ENCODE results near the gene PLEKHG4.

The PLEKHG4 gene

DNA sequence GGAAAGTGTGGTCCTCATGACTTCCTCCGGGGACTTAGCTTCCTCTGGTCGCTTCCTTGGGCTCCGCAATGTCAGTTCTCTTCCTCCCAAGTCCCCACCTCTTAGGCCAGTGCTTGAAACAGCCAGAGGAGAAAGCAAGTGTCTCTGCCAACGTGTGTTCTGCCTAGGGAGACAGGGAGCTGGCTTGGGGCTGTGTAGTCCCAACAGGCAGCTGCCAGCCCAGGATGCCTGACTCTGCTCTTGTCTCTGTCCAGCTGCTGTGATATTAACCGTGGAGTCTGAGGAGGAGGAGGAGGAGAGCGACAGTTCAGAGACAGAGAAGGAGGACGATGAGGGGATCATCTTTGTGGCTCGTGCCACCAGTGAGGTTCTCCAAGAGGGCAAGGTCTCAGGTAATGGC is 13.5 kb upstream of the PLEKHG4 start:
- no peak overlapping the region for H3K27ac ChIP-seq
- POLR2A ChIA-PET (ENCODE audit: low non-redundant PET), result interaction anchor here (0.9 kb wide), 1 partner anchor 12 kb away, joined by 3 read pairs; no protein-coding TSS in a partner anchor
- CTCF ChIA-PET, result no interaction called here
- no peak for DNase-seq (ENCODE audit: low spot score)
- TF ChIP-seq, protein P1, sequence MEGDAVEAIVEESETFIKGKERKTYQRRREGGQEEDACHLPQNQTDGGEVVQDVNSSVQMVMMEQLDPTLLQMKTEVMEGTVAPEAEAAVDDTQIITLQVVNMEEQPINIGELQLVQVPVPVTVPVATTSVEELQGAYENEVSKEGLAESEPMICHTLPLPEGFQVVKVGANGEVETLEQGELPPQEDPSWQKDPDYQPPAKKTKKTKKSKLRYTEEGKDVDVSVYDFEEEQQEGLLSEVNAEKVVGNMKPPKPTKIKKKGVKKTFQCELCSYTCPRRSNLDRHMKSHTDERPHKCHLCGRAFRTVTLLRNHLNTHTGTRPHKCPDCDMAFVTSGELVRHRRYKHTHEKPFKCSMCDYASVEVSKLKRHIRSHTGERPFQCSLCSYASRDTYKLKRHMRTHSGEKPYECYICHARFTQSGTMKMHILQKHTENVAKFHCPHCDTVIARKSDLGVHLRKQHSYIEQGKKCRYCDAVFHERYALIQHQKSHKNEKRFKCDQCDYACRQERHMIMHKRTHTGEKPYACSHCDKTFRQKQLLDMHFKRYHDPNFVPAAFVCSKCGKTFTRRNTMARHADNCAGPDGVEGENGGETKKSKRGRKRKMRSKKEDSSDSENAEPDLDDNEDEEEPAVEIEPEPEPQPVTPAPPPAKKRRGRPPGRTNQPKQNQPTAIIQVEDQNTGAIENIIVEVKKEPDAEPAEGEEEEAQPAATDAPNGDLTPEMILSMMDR (conservative IDR thresholded peaks at IDR 0.05; ENCODE audit: low read depth), result no peak

DNA sequence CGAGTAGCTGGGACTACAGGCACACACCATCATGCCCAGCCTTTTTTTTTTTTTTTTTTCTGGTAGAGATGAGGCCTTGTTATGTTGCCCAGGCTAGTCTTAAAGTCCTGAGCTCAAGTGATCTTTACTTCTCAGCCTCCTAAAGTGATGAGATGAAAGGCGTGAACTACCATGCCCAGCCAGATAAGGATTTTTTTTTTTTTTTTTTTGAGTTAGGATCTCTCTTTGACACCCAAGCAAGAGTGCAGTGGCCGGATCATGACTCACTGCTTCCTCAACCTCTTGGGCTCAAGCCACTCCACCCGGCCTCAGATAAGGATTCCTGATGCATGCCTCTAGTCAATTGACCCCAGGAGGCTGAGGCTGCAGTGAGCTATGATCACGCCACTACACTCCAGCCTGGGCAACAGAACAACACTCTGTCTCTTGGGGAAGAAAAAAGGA is 11.2 kb upstream of the PLEKHG4 start:
- CTCF ChIA-PET, result interaction anchor here (0.5 to 0.7 kb wide), 2 partner anchors 19 to 300 kb away, joined by 3 to 6 read pairs; partner anchors contain the start of gene SLC9A5
- no peak overlapping the region; the same call in 1 of the 2 replicates for H3K27ac ChIP-seq
- TF ChIP-seq, protein P1 (conservative IDR thresholded peaks at IDR 0.05; ENCODE audit: low read depth), result no peak
- POLR2A ChIA-PET (ENCODE audit: low non-redundant PET), result no interaction called here
- no peak for DNase-seq (ENCODE audit: low spot score)

DNA sequence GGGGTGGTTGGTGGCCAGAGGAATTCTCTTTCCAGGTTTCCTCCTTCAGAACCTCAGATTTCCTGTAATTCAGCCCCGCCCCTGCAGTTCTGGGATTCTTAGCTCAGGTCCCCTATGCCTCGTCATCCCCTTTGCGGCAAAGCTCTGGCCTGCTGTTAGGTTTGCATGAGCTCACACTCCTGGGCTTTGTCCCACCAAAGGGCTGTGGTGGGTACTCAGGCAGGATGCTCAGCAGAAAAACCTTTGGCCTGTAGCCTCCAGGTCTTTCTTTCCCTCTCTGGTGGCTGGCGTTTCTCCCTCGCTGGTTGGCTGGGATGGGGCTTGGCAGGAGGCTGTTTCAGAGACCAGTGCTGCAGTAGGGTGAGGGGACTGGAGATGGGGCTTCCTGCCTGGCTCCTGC is 9.6 kb upstream of the PLEKHG4 start:
- DNase-seq (ENCODE audit: low spot score), result no peak
- ChIA-PET POLR2A (ENCODE audit: low non-redundant PET) (no interaction called here), CTCF (no interaction called here)
- peak overlapping the region; percentile 15; the same call in 1 of the 2 replicates for H3K27ac ChIP-seq
- TF ChIP-seq, protein P1 (conservative IDR thresholded peaks at IDR 0.05; ENCODE audit: low read depth), result no peak

DNA sequence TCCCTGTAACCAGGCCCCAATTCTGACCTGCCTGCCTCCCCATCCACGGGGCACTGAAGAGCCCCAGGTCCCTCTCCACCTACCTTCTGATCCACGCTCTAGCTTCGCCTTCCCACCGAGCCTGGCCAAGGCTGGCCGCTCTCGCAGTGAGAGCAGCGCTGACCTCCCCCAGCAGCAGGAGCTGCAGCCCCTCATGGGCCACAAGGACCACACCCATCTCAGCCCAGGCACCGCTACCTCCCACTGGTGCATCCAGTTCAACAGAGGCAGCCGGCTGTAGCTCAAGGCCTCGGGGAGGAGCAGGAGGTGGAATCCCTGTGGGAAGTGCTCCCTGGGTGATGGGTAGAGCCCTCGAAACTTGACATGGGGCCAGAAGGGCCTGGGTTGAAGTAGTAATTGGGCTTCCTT is 8.4 kb upstream of the PLEKHG4 start:
- POLR2A ChIA-PET (ENCODE audit: low non-redundant PET), result no interaction called here
- H3K27ac ChIP-seq, result peak overlapping the region; percentile 34
- CTCF ChIA-PET, result interaction anchor here (1.2 kb wide), 1 partner anchor 11 kb away, joined by 4 read pairs; no protein-coding TSS in a partner anchor
- DNase-seq (ENCODE audit: low spot score), result no peak
- TF ChIP-seq, protein P1 (conservative IDR thresholded peaks at IDR 0.05; ENCODE audit: low read depth), result no peak

DNA sequence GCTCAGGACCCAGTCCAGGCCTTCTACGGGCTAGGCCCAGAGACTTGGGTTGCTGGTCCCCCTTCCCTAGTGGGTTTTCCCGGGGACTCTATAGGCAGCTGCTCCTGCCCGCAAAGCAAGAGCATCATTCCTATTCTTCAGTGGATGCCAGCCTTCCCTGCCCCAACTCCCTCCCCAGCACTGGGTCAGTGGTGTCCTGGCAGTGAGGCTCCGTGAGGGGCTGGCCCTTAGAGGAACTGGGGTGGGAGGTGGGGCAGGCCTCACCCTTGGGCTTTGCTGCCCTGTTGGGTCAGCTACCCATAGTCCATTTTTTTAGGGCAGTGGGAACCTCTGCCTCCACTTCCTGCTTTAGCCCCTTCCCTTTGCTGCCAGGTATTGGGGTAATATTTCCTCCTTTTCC is 7.9 kb upstream of the PLEKHG4 start:
- ChIA-PET POLR2A (ENCODE audit: low non-redundant PET) (no interaction called here), CTCF (interaction anchor here (1.2 kb wide), 1 partner anchor 11 kb away, joined by 4 read pairs; no protein-coding TSS in a partner anchor)
- no peak for DNase-seq (ENCODE audit: low spot score)
- TF ChIP-seq, protein P1 (conservative IDR thresholded peaks at IDR 0.05; ENCODE audit: low read depth), result no peak
- peak overlapping the region; percentile 34 for H3K27ac ChIP-seq

DNA sequence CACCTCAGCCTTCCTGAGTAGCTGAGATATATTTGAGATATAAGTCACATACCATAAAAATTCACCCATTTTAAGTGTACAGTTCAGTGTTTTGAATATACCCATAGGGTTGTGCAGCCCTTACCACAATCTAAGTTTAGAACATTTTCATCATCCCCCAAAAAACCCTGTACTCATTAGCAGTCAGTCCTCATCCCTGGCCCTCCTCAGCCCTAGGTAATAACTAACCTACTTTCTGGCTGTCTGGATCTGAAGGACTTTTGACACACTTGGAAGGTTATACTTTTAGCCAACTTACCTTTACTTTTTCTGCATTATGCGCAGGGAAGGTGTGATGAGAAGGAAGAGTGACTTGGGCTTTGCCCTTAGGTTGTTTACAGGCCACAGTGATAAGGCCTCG is 4.0 kb upstream of the PLEKHG4 start:
- H3K27ac ChIP-seq, result no peak overlapping the region

More for the DNA sequence above, 4.0 kb upstream of the PLEKHG4 start:
- no peak for DNase-seq (ENCODE audit: low spot score)
- TF ChIP-seq, protein P1 (conservative IDR thresholded peaks at IDR 0.05; ENCODE audit: low read depth), result no peak
- ChIA-PET POLR2A (ENCODE audit: low non-redundant PET) (no interaction called here), CTCF (no interaction called here)

All from RWPE1 (cell line).